Astrocyte of the spinal cord (primary cell): ENCODE results near the gene TBC1D32.
"Not testable (repeated sequence)": the region's sequence is repeated elsewhere in the genome, so short reads cannot be mapped to it uniquely, and the experiment has no call there.

Source experiments
- DNase-seq: peaks from one replicate; pipeline ENCODE4 v3.0.0; 2011; ENCODE audit warnings: low read depth, low spot score
- H3K4me3 ChIP-seq: 2 replicates; pipeline ENCODE4 v1.5.1; 2011; ENCODE audit warnings: low read depth, mild to moderate bottlenecking, low read length, moderate library complexity
- in situ Hi-C: cut with HindIII; loops from 2 replicates; pipeline ENCODE4 v1.10.0; 2017; ENCODE audit warnings: low sequenced_read_pairs
- TF ChIP-seq, protein P1 (sequence below): IDR thresholded peaks from 2 replicates; pipeline ENCODE4 v1.5.1; 2012; ENCODE audit warnings: low read depth, mild to moderate bottlenecking, low read length, inconsistent platforms

Gene TBC1D32

GRCh38 chr6:121321282-121321681 lies 13.0 kb downstream of the TBC1D32 start:
- no peak overlapping the region for H3K4me3 ChIP-seq
- in situ Hi-C loops: no loop called here
- no peak for DNase-seq
- TF ChIP-seq, protein P1, sequence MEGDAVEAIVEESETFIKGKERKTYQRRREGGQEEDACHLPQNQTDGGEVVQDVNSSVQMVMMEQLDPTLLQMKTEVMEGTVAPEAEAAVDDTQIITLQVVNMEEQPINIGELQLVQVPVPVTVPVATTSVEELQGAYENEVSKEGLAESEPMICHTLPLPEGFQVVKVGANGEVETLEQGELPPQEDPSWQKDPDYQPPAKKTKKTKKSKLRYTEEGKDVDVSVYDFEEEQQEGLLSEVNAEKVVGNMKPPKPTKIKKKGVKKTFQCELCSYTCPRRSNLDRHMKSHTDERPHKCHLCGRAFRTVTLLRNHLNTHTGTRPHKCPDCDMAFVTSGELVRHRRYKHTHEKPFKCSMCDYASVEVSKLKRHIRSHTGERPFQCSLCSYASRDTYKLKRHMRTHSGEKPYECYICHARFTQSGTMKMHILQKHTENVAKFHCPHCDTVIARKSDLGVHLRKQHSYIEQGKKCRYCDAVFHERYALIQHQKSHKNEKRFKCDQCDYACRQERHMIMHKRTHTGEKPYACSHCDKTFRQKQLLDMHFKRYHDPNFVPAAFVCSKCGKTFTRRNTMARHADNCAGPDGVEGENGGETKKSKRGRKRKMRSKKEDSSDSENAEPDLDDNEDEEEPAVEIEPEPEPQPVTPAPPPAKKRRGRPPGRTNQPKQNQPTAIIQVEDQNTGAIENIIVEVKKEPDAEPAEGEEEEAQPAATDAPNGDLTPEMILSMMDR: no peak

- in situ Hi-C loops: no loop called here
- DNase-seq: no peak
- TF ChIP-seq, protein P1: no peak
- H3K4me3 ChIP-seq: no peak overlapping the region
Measured at GRCh38 chr6:121319603-121320002, 14.7 kb downstream of the TBC1D32 start.

- in situ Hi-C loops: no loop called here
- TF ChIP-seq, protein P1: peak; percentile 56
- H3K4me3 ChIP-seq: peak overlapping the region; percentile 23
- DNase-seq: peak; percentile 49
Measured at GRCh38 chr6:121319112-121319553, 15.1 kb downstream of the TBC1D32 start.

DNA sequence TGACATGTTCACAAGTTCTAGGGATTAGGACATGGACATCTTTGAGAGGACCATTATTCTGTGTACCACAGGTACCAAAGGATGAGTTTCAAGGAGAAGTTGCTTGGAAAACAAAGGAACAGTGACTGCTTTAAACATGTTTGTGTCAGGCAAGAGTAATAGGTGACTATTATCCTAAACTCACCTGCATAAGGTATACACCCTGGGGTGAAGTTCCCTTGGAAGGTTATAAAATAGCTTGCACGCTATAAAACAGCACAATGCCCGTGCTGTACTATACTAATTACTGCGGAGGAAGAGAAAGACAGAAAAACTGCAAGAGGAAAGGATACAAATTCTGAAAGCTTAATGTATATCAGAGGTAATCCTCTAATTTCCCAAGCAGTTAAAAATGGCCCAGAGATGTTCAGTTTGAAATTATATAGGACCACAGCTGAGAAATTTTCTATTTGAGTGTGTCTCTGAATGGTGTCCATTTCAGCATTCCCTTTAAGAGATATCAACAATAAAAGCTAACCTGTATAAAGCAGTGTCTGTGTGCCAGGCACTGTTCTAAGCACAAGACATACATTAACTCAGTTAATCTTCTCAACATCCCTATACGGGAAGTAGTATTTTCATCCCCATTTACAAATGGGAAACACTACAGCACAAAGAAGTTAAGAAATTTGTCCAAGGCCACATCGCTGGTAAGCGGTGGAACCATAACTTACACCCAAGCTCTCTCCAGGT lies 19.7 kb downstream of the TBC1D32 start:
- TF ChIP-seq, protein P1: no peak
- DNase-seq: no peak

GRCh38 chr6:121311814-121312213 lies 22.5 kb downstream of the TBC1D32 start:
- H3K4me3 ChIP-seq, in situ Hi-C loops, DNase-seq: not testable (repeated sequence)

More for the DNA sequence above, 19.7 kb downstream of the TBC1D32 start:
- in situ Hi-C loops: no loop called here
- no peak overlapping the region for H3K4me3 ChIP-seq

GRCh38 chr6:121310495-121310894 lies 23.8 kb downstream of the TBC1D32 start:
- no peak overlapping the region for H3K4me3 ChIP-seq

More at GRCh38 chr6:121310495-121310894, 23.8 kb downstream of the TBC1D32 start:
- in situ Hi-C loops: no loop called here
- DNase-seq: no peak
- TF ChIP-seq, protein P1: no peak
